ENCODE data around the gene ZSCAN26.

Gene ZSCAN26

GRCh38 chr6:28266962-28267694 is at the start of gene ZSCAN26:
TSS of gene ZSCAN26 (plus strand) at chr6:28267143. CDS start at chr6:28271920, 4,777 bp downstream.
- peak; percentile 58 to 72 for DNase-seq

- no peak for DNase-seq
These were observed 49.1 kb upstream of the ZSCAN26 start for GRCh38 chr6:28217890-28218289.

GRCh38 chr6:28218312-28219248 is 48.4 kb upstream of the ZSCAN26 start:
- DNase-seq = peak; percentile 58 to 72

GRCh38 chr6:28220257-28221133 is 46.4 kb upstream of the ZSCAN26 start:
- DNase-seq = no peak

- no peak for DNase-seq
These were observed 42.5 kb upstream of the ZSCAN26 start for GRCh38 chr6:28224131-28225055.

GRCh38 chr6:28225056-28225834 is 41.7 kb upstream of the ZSCAN26 start, which contains the start of gene ZSCAN9:
TSS of gene ZSCAN9 (plus strand) at chr6:28225275. CDS start at chr6:28227085, 1,810 bp downstream.
- peak; percentile 39 to 60 for DNase-seq

GRCh38 chr6:28226460-28226859 is 40.5 kb upstream of the ZSCAN26 start:
- DNase-seq = no peak

- DNase-seq = no peak
These were observed 34.2 kb upstream of the ZSCAN26 start for GRCh38 chr6:28232785-28233184.

- no peak for DNase-seq
These were observed 31.0 kb upstream of the ZSCAN26 start for GRCh38 chr6:28235912-28236452.

GRCh38 chr6:28239636-28240035 is 27.3 kb upstream of the ZSCAN26 start:
- no peak for DNase-seq

- no peak for DNase-seq
These were observed 26.5 kb upstream of the ZSCAN26 start for GRCh38 chr6:28240471-28240870.

- no peak for DNase-seq
These were observed 23.0 kb upstream of the ZSCAN26 start for GRCh38 chr6:28243946-28244345.

- no peak for DNase-seq
These were observed 21.6 kb upstream of the ZSCAN26 start for GRCh38 chr6:28245206-28245941.

GRCh38 chr6:28248916-28249315 is 18.0 kb upstream of the ZSCAN26 start:
- DNase-seq = no peak

- DNase-seq = no peak
These were observed 16.2 kb upstream of the ZSCAN26 start for GRCh38 chr6:28250747-28251146.

GRCh38 chr6:28251661-28252008 is 15.3 kb upstream of the ZSCAN26 start:
- DNase-seq = no peak

- DNase-seq = peak; percentile 28 to 80
These were observed 14.7 kb upstream of the ZSCAN26 start, which contains the start of gene ZKSCAN4 for GRCh38 chr6:28252009-28252975. TSS of gene ZKSCAN4 (minus strand) at chr6:28252269. CDS start at chr6:28251980, 289 bp downstream.

- no peak for DNase-seq
These were observed 12.8 kb upstream of the ZSCAN26 start for GRCh38 chr6:28254121-28254519.
